Measurements from ENCODE around the gene CRADD. TPM values are rescaled to one million over a fixed set of nuclear protein-coding genes. Genes with fewer than 3 reads are reported as not detected.

CRADD gene
- total RNA-seq, 6 experiments from 2014 or later, result 17.2 to 65.3 (median 30.8) TPM

GRCh38 chr12:93729934-93730333 lies 52.8 kb downstream of the CRADD start:
- H3K4me1 ChIP-seq, result peaks cover 0 to 56% (median 17%) of the 10 kb centered on the region in 4 donors
- H3K27ac ChIP-seq, result peak overlapping the region in 2 of 3 donors; percentile 25 to 78
- no peaks in the 10 kb centered on the region for H3K9me3 ChIP-seq
- no peaks in the 10 kb centered on the region for H3K27me3 ChIP-seq
- WGBS (ENCODE audit: insufficient coverage, low coverage, low lambda C conversion rate, missing lambda C conversion rate), result 33% methylated on average over 3 of the region's 3 CpGs
- DNase-seq (no peak), ATAC-seq (peak; percentile 61 to 75 (median 68))
- no peak overlapping the region for H3K4me3 ChIP-seq
- intact Hi-C loops (cut with DNase I), result no loop called here
- no peaks in the 10 kb centered on the region for H3K36me3 ChIP-seq
- TF ChIP-seq CTCF (IDR thresholded peaks at IDR 0.05) (no peak), POLR2A (IDR thresholded peaks at IDR 0.05) (no peak)

- Histone ChIP-seq H3K36me3 (no peaks in the 10 kb centered on the region), H3K4me1 (peaks cover 0 to 43% (median 10%) of the 10 kb centered on the region in 4 donors), H3K27me3 (no peaks in the 10 kb centered on the region), H3K27ac (no peak overlapping the region), H3K9me3 (no peaks in the 10 kb centered on the region), H3K4me3 (no peak overlapping the region)
- no peak for DNase-seq
- TF ChIP-seq POLR2A (IDR thresholded peaks at IDR 0.05) (no peak), CTCF (IDR thresholded peaks at IDR 0.05) (no peak)
- ATAC-seq, result no peak
- intact Hi-C loops (cut with DNase I), result no loop called here
- WGBS (ENCODE audit: insufficient coverage, low coverage, low lambda C conversion rate, missing lambda C conversion rate), result 73% methylated on average over 2 of the region's 3 CpGs
These were observed 56.2 kb downstream of the CRADD start for GRCh38 chr12:93733358-93733757.

- intact Hi-C loops (cut with DNase I), result no loop called here
- H3K9me3 ChIP-seq, result no peaks in the 10 kb centered on the region
- TF ChIP-seq CTCF (IDR thresholded peaks at IDR 0.05) (no peak), POLR2A (IDR thresholded peaks at IDR 0.05) (no peak)
- no peaks in the 10 kb centered on the region for H3K36me3 ChIP-seq
- no peak for DNase-seq
- peaks cover 0 to 37% (median 10%) of the 10 kb centered on the region in 4 donors for H3K4me1 ChIP-seq
- no peak overlapping the region for H3K27ac ChIP-seq
- ATAC-seq, result no peak
- 97% methylated on average over 5 of the region's 5 CpGs for WGBS (ENCODE audit: insufficient coverage, low coverage, low lambda C conversion rate, missing lambda C conversion rate)
- H3K27me3 ChIP-seq, result no peaks in the 10 kb centered on the region
- H3K4me3 ChIP-seq, result no peak overlapping the region
These were observed 56.8 kb downstream of the CRADD start for GRCh38 chr12:93733928-93734327.

- intact Hi-C loops (cut with DNase I), result no loop called here
- TF ChIP-seq POLR2A (IDR thresholded peaks at IDR 0.05) (no peak), CTCF (IDR thresholded peaks at IDR 0.05) (no peak)
- Histone ChIP-seq H3K9me3 (no peaks in the 10 kb centered on the region), H3K4me1 (peaks cover 0 to 29% (median 11%) of the 10 kb centered on the region in 4 donors), H3K4me3 (no peak overlapping the region), H3K27me3 (no peaks in the 10 kb centered on the region), H3K36me3 (no peaks in the 10 kb centered on the region), H3K27ac (no peak overlapping the region)
- WGBS (ENCODE audit: insufficient coverage, low coverage, low lambda C conversion rate, missing lambda C conversion rate), result 90% methylated on average over 1 of the region's 2 CpGs
- DNase-seq (no peak), ATAC-seq (no peak)
These were observed 57.6 kb downstream of the CRADD start for GRCh38 chr12:93734784-93735183.

GRCh38 chr12:93736640-93737178 lies 59.5 kb downstream of the CRADD start:
- H3K4me1 ChIP-seq, result peaks cover 0 to 28% (median 10%) of the 10 kb centered on the region in 4 donors
- ATAC-seq, result no peak
- no peaks in the 10 kb centered on the region for H3K36me3 ChIP-seq
- intact Hi-C loops (cut with DNase I), result no loop called here
- H3K27ac ChIP-seq, result no peak overlapping the region
- H3K9me3 ChIP-seq, result no peaks in the 10 kb centered on the region
- no peaks in the 10 kb centered on the region for H3K27me3 ChIP-seq
- DNase-seq, result no peak
- TF ChIP-seq POLR2A (IDR thresholded peaks at IDR 0.05) (no peak), CTCF (IDR thresholded peaks at IDR 0.05) (no peak)
- H3K4me3 ChIP-seq, result no peak overlapping the region
